Esophagus muscularis mucosa (tissue), 4 donors: ENCODE results near the gene IFIT3. TPM values are rescaled to one million over a fixed set of nuclear protein-coding genes. Genes with fewer than 3 reads are reported as not detected.
A peak's percentile ranks its signal among the peaks of the same experiment; 100 is the strongest.
"Not testable (repeated sequence)": the region's sequence is repeated elsewhere in the genome, so short reads cannot be mapped to it uniquely, and the experiment has no call there.

Experiments
- DNase-seq: peaks from one replicate; pipeline ENCODE4 v3.0.0-alpha.2; 2017; ENCODE audit errors: extremely low spot score
- H3K27ac ChIP-seq, 4 donors: fragments of 200-600 bp; sonication (generic); replicated peaks in 1 of 4; 1 replicate in 3 of 4; 2 replicates in 1 of 4; pipeline ENCODE4 v1.5.1; 2016 to 2019; ENCODE audit warnings: mild to moderate bottlenecking in 1 of 4
- H3K27me3 ChIP-seq, 4 donors: fragments of 200-600 bp; sonication (generic); one replicate each; pipeline versions ENCODE4 v1.5.1 to v1.6.0; 2016 to 2019
- H3K36me3 ChIP-seq, 4 donors: fragments of 200-600 bp; sonication (generic); one replicate each; pipeline ENCODE4 v1.5.1; 2016 to 2019
- H3K4me1 ChIP-seq, 4 donors: fragments of 200-600 bp; sonication (generic); one replicate each; pipeline ENCODE4 v1.5.1; 2016 to 2019
- H3K4me3 ChIP-seq, 4 donors: fragments of 200-600 bp; sonication (generic); 1 replicate in 2 of 4; 2 replicates in 2 of 4; pipeline ENCODE4 v1.5.1; 2016 to 2019; ENCODE audit warnings: mild to moderate bottlenecking in 4 of 4, moderate library complexity in 1 of 4
- H3K9me3 ChIP-seq, 4 donors: fragments of 200-600 bp; sonication (generic); 1 replicate in 3 of 4; 2 replicates in 1 of 4; pipeline ENCODE4 v1.5.1; 2016 to 2019
- CTCF ChIP-seq, 3 experiments: fragments of 200-600 bp in 2 of 3; fragments of 450-650 bp in 1 of 3; sonication (generic) in 2 of 3; IDR thresholded peaks; one replicate each; pipeline ENCODE4 v1.5.1; 2017 to 2019; ENCODE audit warnings: antibody characterized with exemption in 3 of 3, mild to moderate bottlenecking in 2 of 3, moderate library complexity in 1 of 3
- EP300 ChIP-seq: sonication (generic); formaldehyde crosslinking; IDR thresholded peaks from one replicate; pipeline ENCODE4 v1.6.1; 2017; ENCODE audit warnings: antibody characterized with exemption
- POLR2A ChIP-seq: fragments of 450-650 bp; IDR thresholded peaks from one replicate; pipeline ENCODE4 v1.6.1; 2017; ENCODE audit warnings: antibody characterized with exemption, moderate library complexity, mild to moderate bottlenecking, low read depth
- POLR2AphosphoS5 ChIP-seq, 2 donors: sonication (generic); formaldehyde crosslinking; IDR thresholded peaks; one replicate each; pipeline ENCODE4 v1.6.1; 2017; ENCODE audit warnings: antibody characterized with exemption in 2 of 2
- whole genome bisulfite sequencing: methylation state at CpG from one replicate; pipeline ENCODE4 v1.1.5; 2018; 5-methylcytosine and 5-hydroxymethylcytosine counted together
- intact Hi-C: fragments of 100-400 bp; cut with DNase I; formaldehyde crosslinking; loops from one replicate; pipeline ENCODE4 v1.15.1; 2023
- total RNA-seq, 4 donors: library from RNA; depleted of rRNA; stranded (reverse); fragments of >200 nt; gene quantifications; one replicate each; pipeline versions ENCODE4 v1.1.0 to v1.2.1, GENCODE V29; 2016

IFIT3 gene
- total RNA-seq, 4 donors from 2014 or later: 7.8 to 9.8 (median 8.8) TPM

GRCh38 chr10:89348481-89348880, 20.7 kb downstream of the IFIT3 start:
- no peak overlapping the region for H3K4me3 ChIP-seq
- no peaks in the 10 kb centered on the region for H3K36me3 ChIP-seq
- peaks cover 33 to 53% (median 44%) of the 10 kb centered on the region in 4 donors for H3K4me1 ChIP-seq
- WGBS: 90% methylated on average over 5 of the region's 5 CpGs
- no peaks in the 10 kb centered on the region for H3K9me3 ChIP-seq
- H3K27ac ChIP-seq: peak overlapping the region in 2 of 4 donors; percentile 6 to 43
- H3K27me3 ChIP-seq: no peaks in the 10 kb centered on the region
- no peak for DNase-seq
- TF ChIP-seq EP300 (no peak), POLR2A (no peak), CTCF (IDR thresholded peaks at IDR 0.05) (no peak), POLR2AphosphoS5 (IDR thresholded peaks at IDR 0.05) (no peak)
- intact Hi-C loops: no loop called here

GRCh38 chr10:89348975-89349374, 21.2 kb downstream of the IFIT3 start:
- no peak for TF ChIP-seq EP300
- TF ChIP-seq CTCF (IDR thresholded peaks at IDR 0.05): no peak
- no peak for TF ChIP-seq POLR2A
- no peak for TF ChIP-seq POLR2AphosphoS5 (IDR thresholded peaks at IDR 0.05)
- H3K4me1 ChIP-seq: peaks cover 33 to 53% (median 44%) of the 10 kb centered on the region in 4 donors
- no peak for DNase-seq
- peak overlapping the region in 1 of 4 donors; percentile 43 for H3K27ac ChIP-seq
- H3K36me3 ChIP-seq: no peaks in the 10 kb centered on the region
- H3K4me3 ChIP-seq: no peak overlapping the region
- H3K9me3 ChIP-seq: no peaks in the 10 kb centered on the region
- 85% methylated on average over 2 of the region's 2 CpGs for WGBS
- intact Hi-C loops: no loop called here
- H3K27me3 ChIP-seq: no peaks in the 10 kb centered on the region

GRCh38 chr10:89350631-89351315, 23.0 kb downstream of the IFIT3 start:
- WGBS: 19% methylated on average over 7 of the region's 7 CpGs
- H3K9me3 ChIP-seq, intact Hi-C loops, H3K36me3 ChIP-seq, DNase-seq, H3K27me3 ChIP-seq: not testable (repeated sequence)
- Histone ChIP-seq H3K4me3 (peak overlapping the region in 1 of 4 donors; percentile 14), H3K27ac (peak overlapping the region; percentile 65 to 78 (median 74)), H3K4me1 (peaks cover 33 to 53% (median 43%) of the 10 kb centered on the region in 4 donors)

- intact Hi-C loops: no loop called here
- DNase-seq: no peak
- H3K36me3 ChIP-seq: no peaks in the 10 kb centered on the region
- 62% methylated on average over 1 of the region's 1 CpG for WGBS
- H3K9me3 ChIP-seq: no peaks in the 10 kb centered on the region
- peak overlapping the region; percentile 65 to 78 (median 74) for H3K27ac ChIP-seq
- no peak for TF ChIP-seq EP300
- no peak for TF ChIP-seq POLR2AphosphoS5 (IDR thresholded peaks at IDR 0.05)
- TF ChIP-seq POLR2A: no peak
- TF ChIP-seq CTCF (IDR thresholded peaks at IDR 0.05): no peak
- peak overlapping the region in 1 of 4 donors; percentile 14 for H3K4me3 ChIP-seq
- H3K4me1 ChIP-seq: peaks cover 33 to 53% (median 42%) of the 10 kb centered on the region in 4 donors
- no peaks in the 10 kb centered on the region for H3K27me3 ChIP-seq
Measured at GRCh38 chr10:89351412-89351779, 23.6 kb downstream of the IFIT3 start.

GRCh38 chr10:89351780-89352597, 24.2 kb downstream of the IFIT3 start:
- Histone ChIP-seq H3K9me3 (no peaks in the 10 kb centered on the region), H3K4me1 (peaks cover 33 to 47% (median 38%) of the 10 kb centered on the region in 4 donors), H3K36me3 (no peaks in the 10 kb centered on the region), H3K27ac (peak overlapping the region; percentile 65 to 78 (median 74)), H3K27me3 (no peaks in the 10 kb centered on the region), H3K4me3 (peak overlapping the region in 1 of 4 donors; percentile 14)
- no peak for TF ChIP-seq EP300
- no peak for TF ChIP-seq CTCF (IDR thresholded peaks at IDR 0.05)
- TF ChIP-seq POLR2A: no peak
- TF ChIP-seq POLR2AphosphoS5 (IDR thresholded peaks at IDR 0.05): no peak
- intact Hi-C loops: no loop called here
- DNase-seq: no peak
- 56% methylated on average over 12 of the region's 12 CpGs for WGBS
